Right ventricle myocardium superior (tissue), 1 donor: Measurements from ENCODE around the gene EPB41. TPM values are rescaled to one million over a fixed set of nuclear protein-coding genes. Genes with fewer than 3 reads are reported as not detected.
"Not testable (repeated sequence)": the region's sequence is repeated elsewhere in the genome, so short reads cannot be mapped to it uniquely, and the experiment has no call there.

Experiments
- ATAC-seq: fragments of 200-7000 bp; cut with Tn5 transposase; one replicate; pipeline ENCODE4 v1.9.1; 2020; ENCODE audit warnings: mild to moderate bottlenecking; ENCODE audit not compliant: poor library complexity
- DNase-seq: peaks from one replicate; pipeline ENCODE4 v3.0.0-alpha.2; 2020
- intact Hi-C: fragments of 100-400 bp; cut with DNase I; formaldehyde crosslinking; loops from one replicate; pipeline ENCODE4 v1.11.2; 2022
- total RNA-seq: library from RNA; stranded (reverse); fragmentation: NEBNext Ultra II Directional; extraction: Animal tissue kit (Norgen Biotek cat#: 25700); gene quantifications from one replicate; pipeline ENCODE4 v1.2.1, GENCODE V29; 2021
- donor health status: DM: no; HTN: yes; CAD: no; lungs with severe emphysema.

Gene EPB41
- total RNA-seq, 1 donor from 2014 or later, result 24.0 TPM

- no peak for ATAC-seq
- intact Hi-C loops, result no loop called here
These were observed 562 bp upstream of the EPB41 start for GRCh38 chr1:28913786-28914227.

GRCh38 chr1:28915031-28915895 is 894 bp downstream of the EPB41 start:
- DNase-seq, result no peak
- intact Hi-C loops, result no loop called here
- ATAC-seq, result no peak

More at GRCh38 chr1:28913786-28914227, 562 bp upstream of the EPB41 start:
- DNase-seq, result no peak

- ATAC-seq, result no peak
- DNase-seq, result no peak
- intact Hi-C loops, result no loop called here
These were observed 3.4 kb downstream of the EPB41 start for GRCh38 chr1:28917757-28918118.

- no peak for ATAC-seq
- DNase-seq, result no peak
- intact Hi-C loops, result no loop called here
These were observed 7.0 kb downstream of the EPB41 start for GRCh38 chr1:28921286-28921869.

- DNase-seq, result no peak
- intact Hi-C loops, result no loop called here
These were observed 11.1 kb downstream of the EPB41 start for GRCh38 chr1:28925350-28925891.

GRCh38 chr1:28926629-28927265 is 12.4 kb downstream of the EPB41 start:
- ATAC-seq, result peak; percentile 63
- intact Hi-C loops, result no loop called here

More at GRCh38 chr1:28925350-28925891, 11.1 kb downstream of the EPB41 start:
- ATAC-seq, result no peak

GRCh38 chr1:28927266-28927647 is 12.9 kb downstream of the EPB41 start:
- DNase-seq, result no peak
- intact Hi-C loops, result no loop called here
- no peak for ATAC-seq

More at GRCh38 chr1:28926629-28927265, 12.4 kb downstream of the EPB41 start:
- DNase-seq, result no peak

- ATAC-seq (peak; percentile 76), DNase-seq (no peak)
- intact Hi-C loops, result no loop called here
These were observed 13.4 kb downstream of the EPB41 start for GRCh38 chr1:28927648-28928313.

GRCh38 chr1:28928314-28928941 is 14.1 kb downstream of the EPB41 start:
- intact Hi-C loops, result no loop called here
- ATAC-seq, result peak; percentile 15

GRCh38 chr1:28933277-28933676 is 18.9 kb downstream of the EPB41 start:
- DNase-seq (no peak), ATAC-seq (no peak)
- intact Hi-C loops, result no loop called here

More at GRCh38 chr1:28928314-28928941, 14.1 kb downstream of the EPB41 start:
- no peak for DNase-seq

GRCh38 chr1:28933918-28934317 is 19.5 kb downstream of the EPB41 start:
- DNase-seq, result no peak
- intact Hi-C loops, result no loop called here
- ATAC-seq, result no peak

- no peak for ATAC-seq
- DNase-seq, result no peak
- intact Hi-C loops, result no loop called here
These were observed 20.3 kb downstream of the EPB41 start for GRCh38 chr1:28934676-28935075.

GRCh38 chr1:28935293-28935692 is 20.9 kb downstream of the EPB41 start:
- intact Hi-C loops, result no loop called here
- no peak for ATAC-seq

GRCh38 chr1:28936094-28936493 is 21.7 kb downstream of the EPB41 start:
- intact Hi-C loops, result no loop called here
- ATAC-seq, result no peak
- DNase-seq, result no peak

More at GRCh38 chr1:28935293-28935692, 20.9 kb downstream of the EPB41 start:
- DNase-seq, result no peak

GRCh38 chr1:28936528-28936927 is 22.2 kb downstream of the EPB41 start:
- no peak for ATAC-seq

GRCh38 chr1:28943581-28943980 is 29.2 kb downstream of the EPB41 start:
- intact Hi-C loops, DNase-seq, ATAC-seq: not testable (repeated sequence)

More at GRCh38 chr1:28936528-28936927, 22.2 kb downstream of the EPB41 start:
- no peak for DNase-seq
- intact Hi-C loops, result no loop called here

- intact Hi-C loops, result no loop called here
- ATAC-seq (no peak), DNase-seq (no peak)
These were observed 35.6 kb downstream of the EPB41 start for GRCh38 chr1:28950006-28950405.

- intact Hi-C loops, result no loop called here
- ATAC-seq (no peak), DNase-seq (no peak)
These were observed 36.1 kb downstream of the EPB41 start for GRCh38 chr1:28950449-28950848.
